HG03460 (cell line): ENCODE results near the gene LRRC49.
"Not testable (repeated sequence)": the region's sequence is repeated elsewhere in the genome, so short reads cannot be mapped to it uniquely, and the experiment has no call there.

ENCODE experiments used
- ATAC-seq: cut with Tn5 transposase; IDR thresholded peaks from one replicate; pipeline ENCODE4 v1.9.1; 2021; ENCODE audit not compliant: unreplicated experiment

Gene LRRC49

DNA sequence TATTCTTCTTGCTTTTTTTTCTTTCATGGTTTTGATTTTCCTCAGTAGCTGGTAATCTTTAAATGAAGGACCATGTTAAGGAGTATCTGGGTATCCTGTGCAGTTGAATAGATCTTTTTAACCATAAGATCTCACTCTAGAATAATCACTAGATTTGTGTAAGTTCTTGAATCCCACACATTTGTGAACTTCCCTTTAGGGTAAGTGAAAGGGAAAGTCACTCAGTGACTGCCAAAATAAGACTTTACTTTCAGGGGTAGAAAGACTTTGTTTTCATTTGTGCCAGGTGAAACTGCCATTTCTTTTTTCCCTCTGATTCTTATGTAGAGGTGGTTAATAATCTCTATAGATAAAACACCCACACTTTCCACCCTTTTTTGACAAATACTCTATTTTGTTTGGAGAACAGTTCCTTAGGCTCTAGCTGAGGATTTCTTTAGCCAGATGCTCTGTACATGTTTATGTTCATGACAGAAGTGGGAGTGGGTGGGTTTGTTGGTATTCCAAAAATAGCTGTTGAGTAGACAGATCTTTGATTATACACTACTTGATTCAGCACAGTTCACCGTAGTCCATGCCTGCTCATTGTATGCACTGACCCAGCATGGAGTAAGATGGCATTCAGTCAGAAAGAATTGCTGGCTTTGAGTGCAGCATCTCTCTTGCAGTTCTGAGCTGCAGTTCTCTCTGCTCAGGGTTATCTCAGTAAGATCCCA lies 28.5 kb downstream of the LRRC49 start:
- ATAC-seq, result no peak

DNA sequence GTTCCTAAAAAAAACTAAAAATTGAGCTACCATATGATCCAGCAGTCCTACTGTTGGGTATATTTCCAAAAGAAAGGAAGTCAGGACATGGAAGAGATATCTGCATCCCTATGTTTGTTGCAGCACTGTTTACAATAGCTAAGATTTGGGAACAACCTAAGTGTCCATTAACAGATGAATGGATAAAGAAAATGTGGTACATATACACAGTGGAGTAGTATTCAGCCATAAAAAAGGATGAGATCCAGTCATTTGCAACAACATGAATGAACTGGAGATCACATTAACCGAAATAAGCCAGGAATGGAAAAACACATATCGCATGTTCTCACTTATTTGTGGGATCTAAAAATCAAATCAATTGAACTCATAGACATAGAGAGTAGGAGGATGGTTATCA lies 29.5 kb downstream of the LRRC49 start:
- ATAC-seq, result no peak

DNA sequence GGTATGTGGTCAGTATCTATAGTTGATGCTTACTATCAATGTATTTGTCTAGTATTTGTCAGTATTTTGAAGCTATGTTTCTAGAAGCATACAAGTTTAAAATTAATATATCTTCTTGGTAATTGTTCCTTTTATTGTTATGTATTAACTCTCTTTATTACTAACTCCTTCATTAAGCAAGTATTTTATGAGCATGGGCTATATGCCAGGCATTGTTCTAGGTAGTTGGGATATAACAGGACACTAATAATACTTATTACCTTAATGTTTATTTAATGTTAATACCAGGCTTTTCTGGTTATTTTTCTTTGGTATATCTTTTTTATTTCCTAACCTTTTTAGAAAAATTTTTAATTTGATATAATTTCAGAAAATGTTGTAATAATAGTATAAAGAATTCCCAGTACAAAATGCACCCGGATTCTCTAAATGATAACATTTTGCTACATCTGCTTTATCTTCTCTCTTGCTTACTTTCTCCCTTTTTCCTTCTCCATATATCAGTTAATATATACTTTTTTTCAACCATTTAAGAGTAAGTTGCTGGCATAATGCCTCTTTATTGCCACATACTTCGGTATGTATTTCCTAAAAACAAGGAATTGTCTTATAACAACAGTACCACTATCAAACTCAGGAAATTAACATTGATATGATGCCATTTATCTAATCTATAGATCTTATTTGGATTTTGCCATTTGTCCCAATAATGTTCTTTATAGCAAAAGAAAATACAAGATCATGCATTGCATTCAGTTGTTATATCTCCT lies 30.9 kb downstream of the LRRC49 start:
- no peak for ATAC-seq

DNA sequence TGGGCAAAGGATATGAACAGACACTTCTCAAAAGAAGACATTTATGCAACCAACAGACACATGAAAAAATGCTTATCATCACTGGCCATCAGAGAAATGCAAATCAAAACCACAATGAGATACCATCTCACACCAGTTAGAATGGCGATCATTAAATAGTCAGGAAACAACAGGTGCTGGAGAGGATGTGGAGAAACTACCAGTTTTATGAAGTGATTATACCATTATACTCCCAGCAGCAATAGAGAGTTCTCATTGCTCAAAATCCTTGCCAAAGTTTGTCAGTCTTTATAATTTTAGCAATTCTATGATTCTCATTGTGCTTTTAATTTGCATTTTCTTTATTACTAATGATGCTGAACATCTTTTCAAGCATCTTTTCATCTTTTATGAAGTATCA lies 34.3 kb downstream of the LRRC49 start:
- ATAC-seq, result not testable (repeated sequence)

DNA sequence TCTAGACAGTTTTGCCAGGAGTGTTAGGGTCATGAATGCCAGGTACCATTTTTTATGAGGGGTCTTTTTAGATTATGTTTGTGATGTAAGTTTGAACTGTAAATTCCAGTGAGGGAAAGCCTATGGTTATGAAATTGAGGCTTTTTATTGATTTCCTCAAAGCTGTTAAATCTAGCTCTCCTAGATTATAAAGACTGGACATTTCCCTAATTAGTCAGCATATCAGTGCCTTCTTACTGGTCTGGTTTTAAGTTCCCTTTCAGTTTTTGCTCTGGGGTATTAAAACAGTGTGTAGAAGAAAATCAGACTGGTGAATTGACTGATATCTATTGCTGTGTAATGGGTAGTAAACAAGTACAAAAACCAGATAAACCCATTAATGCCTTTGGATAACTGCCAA lies 39.2 kb downstream of the LRRC49 start:
- ATAC-seq, result no peak

DNA sequence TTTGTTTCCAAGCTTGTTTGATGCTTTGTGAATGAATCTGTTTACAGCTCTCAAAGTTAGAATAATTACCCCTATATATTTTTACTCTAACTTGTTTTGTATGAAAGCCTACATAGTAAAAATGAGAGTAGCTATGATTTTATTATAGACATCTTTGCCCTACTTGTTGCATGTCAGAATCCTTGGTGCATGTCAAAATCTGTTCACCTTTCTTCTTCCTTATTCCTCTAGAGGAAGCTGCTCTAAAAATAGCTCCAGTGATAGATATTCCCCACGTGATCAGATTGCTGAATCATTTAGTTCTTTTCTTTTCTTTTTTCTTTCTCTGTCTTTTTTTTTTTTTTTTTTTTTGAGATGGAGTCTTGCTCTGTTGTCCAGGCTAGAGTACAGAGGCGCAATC lies 39.8 kb downstream of the LRRC49 start:
- no peak for ATAC-seq

DNA sequence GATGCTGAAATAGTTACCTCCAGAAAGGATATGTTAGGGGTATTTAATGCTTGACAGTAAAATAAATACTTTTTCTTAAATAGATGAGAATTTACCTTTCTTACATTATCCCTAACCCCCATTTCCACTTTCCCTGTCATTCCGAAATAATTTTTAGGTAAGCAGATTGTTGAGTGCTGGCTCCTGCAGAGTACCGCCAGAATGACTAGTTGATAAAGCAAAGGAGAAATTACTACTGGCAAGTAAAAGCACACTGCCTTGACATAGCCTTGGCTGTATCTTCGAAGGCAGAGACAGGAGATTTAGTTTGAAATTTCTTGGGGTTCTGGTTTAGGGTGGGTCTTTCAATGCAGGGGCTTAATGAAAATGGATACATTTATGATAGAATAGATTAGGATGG lies 40.8 kb downstream of the LRRC49 start:
- no peak for ATAC-seq

DNA sequence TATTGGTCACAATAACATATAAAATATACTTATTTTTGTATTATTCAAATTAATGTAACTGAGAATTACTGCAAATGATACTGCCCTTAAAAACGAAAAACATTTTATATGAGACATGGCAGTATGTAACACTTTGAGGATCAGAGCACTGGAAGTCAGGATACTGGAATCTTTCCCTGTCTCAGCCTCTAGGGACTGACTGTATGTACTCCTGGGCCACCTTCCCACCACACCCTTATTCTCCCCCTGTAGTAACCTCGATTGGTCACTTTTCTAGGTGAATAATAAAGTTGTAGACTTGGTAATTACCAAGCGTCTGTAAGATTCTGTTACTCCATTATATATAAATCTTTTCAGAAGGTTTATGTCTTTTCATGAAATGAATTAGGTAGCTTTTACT lies 43.0 kb downstream of the LRRC49 start:
- no peak for ATAC-seq

DNA sequence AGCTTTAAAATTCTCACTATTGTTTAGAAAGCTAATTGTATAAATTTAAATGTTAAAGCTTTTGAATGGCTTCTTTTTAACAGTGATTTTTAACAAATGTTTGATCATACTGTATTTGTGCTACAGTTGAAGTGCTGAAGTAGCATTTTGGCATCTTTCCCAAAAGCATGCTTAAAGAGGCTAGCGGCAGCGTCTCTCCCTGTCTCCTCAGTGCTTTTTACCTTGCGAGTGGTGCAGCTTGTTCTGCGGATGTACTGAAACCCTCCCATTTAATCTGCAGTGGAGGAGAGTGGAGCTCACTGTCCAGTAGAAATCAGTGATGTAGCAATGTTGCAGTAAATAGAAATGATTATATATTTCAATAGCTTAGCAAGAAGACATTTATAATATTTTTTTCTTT lies 43.7 kb downstream of the LRRC49 start:
- no peak for ATAC-seq

DNA sequence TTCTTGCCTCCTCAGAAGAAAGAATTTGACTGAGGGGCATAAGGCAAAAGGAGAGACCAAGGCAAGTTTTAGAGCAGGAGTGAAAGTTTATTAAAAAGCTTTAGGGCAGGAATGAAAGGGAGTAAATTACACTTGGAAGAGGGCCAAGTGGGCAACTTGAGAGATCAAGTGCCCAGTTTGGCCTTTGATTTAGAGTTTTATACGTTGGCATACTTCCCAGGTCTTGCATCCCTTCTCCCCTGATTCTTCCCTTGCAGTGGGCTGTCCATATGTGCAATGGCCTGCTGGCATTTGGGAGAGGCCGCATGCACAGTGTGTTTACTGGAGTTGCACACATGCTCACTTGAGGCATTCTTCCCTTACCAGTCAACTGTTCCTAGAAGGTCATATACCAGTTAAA lies 50.7 kb downstream of the LRRC49 start:
- ATAC-seq, result not testable (repeated sequence)

DNA sequence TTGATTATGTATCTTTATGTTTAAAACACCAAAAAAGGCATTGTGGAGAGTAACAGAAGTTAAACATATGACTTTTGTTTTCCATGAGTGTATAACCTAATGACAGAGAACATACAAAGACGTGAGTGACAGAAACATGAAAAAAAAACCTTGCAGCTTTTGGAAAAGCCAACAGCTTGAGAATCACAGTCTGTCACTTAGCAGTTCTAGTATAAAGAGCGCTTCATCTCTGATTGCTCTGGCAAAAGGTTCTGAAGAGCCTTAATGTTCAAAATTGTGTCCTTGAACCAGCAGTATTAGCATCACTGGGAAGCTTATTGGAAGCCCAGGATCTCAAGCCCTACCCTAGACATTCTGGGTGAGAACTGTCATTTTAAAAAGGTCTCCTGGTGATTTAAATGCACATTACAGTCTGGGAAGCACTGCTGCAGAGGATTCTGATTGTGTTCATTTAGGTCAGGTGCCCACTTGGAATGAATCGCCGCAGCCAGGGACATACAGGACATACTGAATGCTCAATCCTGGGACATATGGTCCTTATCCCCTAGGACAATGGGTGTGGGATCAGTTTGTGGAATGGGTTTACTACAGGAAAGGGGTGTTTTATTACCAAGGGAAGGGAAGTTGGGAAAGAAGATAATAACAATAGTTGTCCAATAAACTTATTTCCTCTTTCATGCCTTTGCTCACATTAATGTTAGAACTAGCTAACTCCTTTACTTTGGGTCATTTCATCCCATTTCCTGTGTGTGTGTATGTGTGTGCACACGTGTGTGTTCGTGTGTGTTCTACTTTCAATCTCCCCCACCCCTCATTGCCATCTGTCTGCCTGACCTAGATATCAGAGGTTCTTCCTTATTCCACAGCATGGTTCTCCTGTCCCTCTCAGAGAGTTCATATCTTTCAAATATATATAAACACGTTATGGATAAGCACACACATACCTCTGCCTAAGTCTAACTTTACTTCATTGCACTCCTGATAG lies 55.0 kb downstream of the LRRC49 start:
- ATAC-seq, result no peak

DNA sequence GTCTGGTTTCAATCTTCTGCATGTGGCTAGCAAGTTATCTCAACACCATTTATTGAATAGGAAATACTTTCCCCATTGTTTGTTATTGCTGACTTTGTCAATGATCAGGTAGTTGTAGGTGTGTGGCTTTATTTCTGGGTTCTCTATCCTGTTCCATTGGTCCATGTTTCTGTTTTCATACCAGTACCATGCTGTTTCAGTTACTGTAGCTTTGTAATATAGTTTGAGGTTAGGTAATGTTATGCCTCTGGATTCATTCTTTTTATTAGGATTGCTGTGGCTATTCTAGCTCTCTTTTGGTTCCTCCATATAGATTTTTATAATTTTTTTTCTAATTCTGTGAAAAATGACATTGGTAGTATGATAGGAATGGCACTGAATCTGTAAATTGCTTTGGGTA lies 58.3 kb downstream of the LRRC49 start:
- no peak for ATAC-seq

DNA sequence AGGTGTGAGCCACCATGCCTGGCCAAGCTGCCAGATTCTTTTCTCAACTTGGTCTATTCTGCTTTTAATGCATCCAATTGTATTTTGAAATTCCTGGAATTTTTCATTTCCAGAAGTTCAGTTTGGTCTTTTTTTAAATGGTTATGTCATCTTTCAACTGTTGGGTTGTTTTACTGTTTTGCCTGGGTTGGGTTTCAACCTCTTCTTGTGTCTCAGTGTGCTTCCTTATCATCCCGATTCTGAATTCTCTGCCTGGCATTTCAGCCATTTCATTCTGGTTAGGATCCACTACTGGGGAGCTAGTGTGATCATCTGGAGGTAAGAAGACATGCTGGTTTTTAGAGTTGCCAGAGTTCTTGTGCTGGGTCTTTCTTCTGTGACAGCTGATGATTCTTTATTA lies 61.5 kb downstream of the LRRC49 start:
- no peak for ATAC-seq

DNA sequence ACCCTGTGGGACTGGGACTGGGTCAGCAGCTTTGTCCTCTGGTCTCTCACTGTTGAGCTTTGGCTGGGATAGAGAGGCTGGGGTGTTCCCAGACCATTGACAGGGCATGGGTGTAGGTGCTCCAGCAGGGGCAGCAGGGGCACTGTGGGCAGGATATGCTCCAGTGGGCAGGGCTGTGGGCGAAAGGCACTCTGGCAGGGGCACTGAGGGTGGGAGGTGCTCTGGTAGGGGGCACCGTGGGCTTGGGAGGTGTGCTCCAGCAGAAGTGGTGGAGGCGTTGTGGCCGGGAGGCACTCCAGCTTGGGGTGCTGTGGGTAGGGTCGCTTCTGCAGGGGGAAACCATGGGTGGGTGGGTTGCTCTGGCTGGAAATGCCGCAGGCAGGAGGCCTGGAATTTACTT lies 62.1 kb downstream of the LRRC49 start:
- ATAC-seq, result no peak

DNA sequence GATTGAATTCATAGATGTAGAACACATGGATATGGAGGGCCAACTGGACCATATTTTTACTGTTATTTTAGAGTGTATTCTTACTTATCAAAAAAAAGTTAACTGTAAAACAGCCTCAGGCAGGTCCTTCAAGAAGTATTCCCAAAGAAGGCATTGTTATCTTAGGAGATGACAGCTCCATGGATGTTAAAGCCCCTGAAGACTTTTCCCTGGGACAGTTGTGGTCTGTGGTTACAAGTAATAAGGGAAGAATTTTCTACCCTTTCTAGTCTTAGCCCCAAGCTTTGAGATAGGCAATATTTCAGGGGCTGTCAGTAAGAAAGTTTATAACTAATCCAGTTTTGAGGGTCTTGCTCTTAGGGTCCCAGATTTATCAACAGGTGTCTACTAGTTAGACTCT lies 62.5 kb downstream of the LRRC49 start:
- no peak for ATAC-seq

DNA sequence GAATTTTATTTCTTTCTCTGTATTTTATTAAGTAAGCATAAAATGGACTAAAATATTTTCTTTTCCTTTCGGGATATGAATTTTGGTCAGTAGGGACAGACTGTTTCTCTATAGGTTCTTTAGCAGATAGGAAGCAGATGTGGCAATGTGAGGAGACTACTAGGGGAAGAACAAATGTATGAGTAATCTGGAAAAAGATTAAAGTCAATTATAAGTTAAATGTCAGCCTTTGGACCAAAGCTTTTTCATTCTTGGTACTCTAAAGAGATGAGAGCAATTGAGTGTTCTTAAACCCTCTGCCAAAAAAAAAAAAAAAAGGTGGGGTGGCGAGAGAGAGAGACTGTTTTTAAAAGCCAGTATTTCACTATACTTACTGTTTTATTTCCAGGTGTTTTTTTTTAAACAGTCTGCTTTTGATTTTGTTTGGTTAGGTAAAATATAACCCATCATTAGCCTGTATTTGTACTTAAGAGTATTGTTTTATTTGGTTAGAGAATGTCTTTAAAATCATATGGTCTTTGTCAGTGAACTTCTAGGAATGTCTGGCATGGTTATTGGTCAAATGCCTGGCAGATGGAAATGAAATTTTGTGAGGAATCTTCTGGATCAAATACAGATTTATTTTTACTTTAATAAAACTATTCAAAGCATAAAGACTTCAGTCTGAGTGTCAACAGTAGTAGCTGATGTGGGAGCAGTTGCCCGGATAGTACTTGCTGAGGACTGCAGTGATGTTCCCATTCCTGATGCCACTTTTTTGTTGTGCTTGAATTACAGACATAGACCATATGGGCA lies 63.8 kb downstream of the LRRC49 start:
- no peak for ATAC-seq

DNA sequence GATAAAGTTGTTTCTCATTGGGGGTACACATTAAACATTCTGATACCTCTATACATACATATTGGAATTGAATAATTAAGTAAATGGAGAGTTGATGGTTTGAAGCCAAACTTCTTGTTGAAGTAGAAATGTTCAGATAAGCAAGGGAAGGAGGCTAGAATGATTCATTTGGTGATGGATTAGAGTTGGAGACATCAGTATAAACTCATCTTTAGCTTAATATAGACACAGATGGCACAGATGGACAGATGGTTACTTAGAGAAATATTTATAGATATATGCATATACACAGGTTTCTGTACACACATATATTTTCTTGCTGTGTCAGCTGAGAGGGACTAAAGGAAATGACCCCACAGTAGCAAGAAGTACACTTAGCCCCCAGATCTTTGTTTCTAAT lies 69.5 kb downstream of the LRRC49 start:
- no peak for ATAC-seq

DNA sequence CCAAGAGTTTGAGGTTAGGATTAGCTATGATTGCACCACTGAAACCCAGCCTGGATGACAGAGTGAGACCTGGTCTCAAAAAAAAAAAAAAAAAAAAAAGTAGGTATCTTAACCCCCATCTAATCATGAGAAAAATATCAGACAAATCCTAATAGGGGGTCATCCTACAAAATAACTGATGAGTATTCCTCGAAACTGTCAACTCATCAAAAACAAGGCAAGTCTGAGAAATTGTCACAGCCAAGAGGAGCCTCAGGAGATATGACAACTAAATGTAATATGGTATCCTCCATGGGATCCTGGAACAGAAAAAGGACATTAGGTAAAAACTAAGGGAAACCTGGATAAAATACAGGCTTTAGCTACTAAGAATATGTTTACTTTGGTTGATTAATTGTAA lies 70.6 kb downstream of the LRRC49 start:
- ATAC-seq, result no peak

DNA sequence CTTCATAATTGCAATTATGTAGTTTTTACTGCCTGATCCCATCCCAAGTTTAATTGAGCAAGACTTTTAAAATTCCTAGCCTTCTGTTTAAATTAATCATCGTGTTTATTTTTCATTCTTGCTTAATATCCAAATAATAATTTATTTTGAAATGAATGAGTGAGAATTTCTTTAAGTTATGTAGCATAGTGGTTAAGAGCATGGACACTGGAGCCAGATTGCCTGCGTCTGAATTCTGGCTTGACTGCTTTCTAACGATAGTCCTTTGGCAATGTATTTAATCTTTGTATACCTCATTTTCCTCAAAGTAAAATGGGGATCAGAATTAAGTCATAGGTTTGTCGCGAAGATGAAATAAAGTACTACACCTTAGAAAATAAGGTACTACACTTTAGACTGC lies 71.4 kb downstream of the LRRC49 start:
- ATAC-seq, result no peak

DNA sequence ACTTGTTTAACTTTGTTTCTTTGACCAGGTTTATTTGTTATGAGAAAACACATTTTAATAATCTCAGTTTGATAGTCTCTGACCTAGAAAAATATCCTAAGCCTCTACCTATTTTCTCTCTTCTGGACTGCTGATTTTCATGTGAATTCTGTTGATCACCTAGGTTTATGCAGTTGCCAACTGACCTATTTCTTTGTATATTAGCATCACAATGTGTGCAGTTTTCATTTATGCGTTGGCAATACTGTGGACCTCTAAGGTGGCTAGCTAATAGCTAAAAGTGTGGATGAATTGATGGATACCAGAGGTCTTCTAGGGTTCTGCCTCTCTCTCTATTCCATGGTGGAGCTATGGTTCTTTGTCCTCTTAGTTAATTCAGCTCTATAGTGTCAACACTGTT lies 72.1 kb downstream of the LRRC49 start:
- no peak for ATAC-seq

DNA sequence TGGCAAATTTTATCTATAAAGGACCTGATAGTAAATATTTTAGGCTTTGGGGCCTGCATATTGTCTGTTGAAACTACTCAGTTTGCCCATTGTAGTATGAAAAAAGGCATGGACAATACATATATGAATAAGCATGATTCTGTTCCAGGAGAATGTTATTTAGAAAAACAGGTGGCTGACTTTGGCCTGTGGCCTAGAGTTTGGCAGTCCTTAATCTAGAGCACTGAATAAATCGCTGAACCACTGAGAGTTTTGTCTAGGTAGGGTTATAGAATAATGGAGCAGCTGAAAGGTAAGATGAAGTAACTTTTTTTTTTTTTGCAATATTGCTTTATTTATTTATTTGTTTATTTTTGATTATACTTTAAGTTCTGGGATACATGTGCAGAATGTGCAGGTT lies 75.0 kb downstream of the LRRC49 start:
- no peak for ATAC-seq
